HAP-1 (cell line): ENCODE data around the gene ATXN7L1.
A peak's percentile ranks its signal among the peaks of the same experiment; 100 is the strongest.
"Not testable (repeated sequence)": the region's sequence is repeated elsewhere in the genome, so short reads cannot be mapped to it uniquely, and the experiment has no call there.

Experiments
- DNase-seq, 2 experiments: peaks; one replicate each; pipeline ENCODE4 v3.0.0-alpha.2; 2016 to 2020; ENCODE audit warnings: low spot score in 2 of 2
- H3K27me3 ChIP-seq: fragments of 250-450 bp; sonication (Bioruptor Pico); 2 replicates; pipeline ENCODE4 v1.5.1; 2020; ENCODE audit warnings: low read depth, mild to moderate bottlenecking, moderate library complexity
- H3K36me3 ChIP-seq: fragments of 250-450 bp; sonication (Bioruptor Pico); replicated peaks from 2 replicates; pipeline ENCODE4 v1.5.1; 2020; ENCODE audit warnings: mild to moderate bottlenecking
- H3K4me1 ChIP-seq: fragments of 250-450 bp; sonication (Bioruptor Pico); 2 replicates; pipeline ENCODE4 v1.5.1; 2020; ENCODE audit warnings: mild to moderate bottlenecking
- H3K4me3 ChIP-seq: fragments of 250-450 bp; sonication (Bioruptor Pico); 2 replicates; pipeline ENCODE4 v1.5.1; 2020; ENCODE audit warnings: mild to moderate bottlenecking, moderate library complexity
- H3K9me3 ChIP-seq: fragments of 250-450 bp; sonication (Bioruptor Pico); 2 replicates; pipeline ENCODE4 v1.5.1; 2020; ENCODE audit warnings: mild to moderate bottlenecking, moderate library complexity
- in situ Hi-C: fragments of 300-500 bp; cut with MboI; formaldehyde crosslinking; loops from 3 replicates; pipeline ENCODE4 v1.14.3; 2020; ENCODE audit warnings: low sequenced_read_pairs, inconsistent platforms, mixed read lengths

The ATXN7L1 gene

GRCh38 chr7:105861224-105861623 is 15.2 kb downstream of the ATXN7L1 start:
- Histone ChIP-seq H3K4me3 (no peak overlapping the region), H3K36me3 (no peaks in the 10 kb centered on the region), H3K4me1 (no peaks in the 10 kb centered on the region), H3K9me3 (no peaks in the 10 kb centered on the region), H3K27me3 (no peaks in the 10 kb centered on the region)
- in situ Hi-C loops, result no loop called here
- DNase-seq, result no peak

- Histone ChIP-seq H3K4me1 (no peaks in the 10 kb centered on the region; the same call in 1 of the 2 replicates), H3K9me3 (no peaks in the 10 kb centered on the region), H3K4me3 (no peak overlapping the region), H3K36me3 (no peaks in the 10 kb centered on the region), H3K27me3 (no peaks in the 10 kb centered on the region)
- in situ Hi-C loops, result no loop called here
- no peak for DNase-seq
These were observed 15.6 kb downstream of the ATXN7L1 start for GRCh38 chr7:105860793-105861192.

- no peaks in the 10 kb centered on the region; the same call in 1 of the 2 replicates for H3K4me1 ChIP-seq
- H3K4me3 ChIP-seq, result no peak overlapping the region
- in situ Hi-C loops, result no loop called here
- H3K9me3 ChIP-seq, result no peaks in the 10 kb centered on the region
- H3K36me3 ChIP-seq, result no peaks in the 10 kb centered on the region
- no peak for DNase-seq
- H3K27me3 ChIP-seq, result no peaks in the 10 kb centered on the region
These were observed 19.1 kb downstream of the ATXN7L1 start for GRCh38 chr7:105857009-105857952.

DNA sequence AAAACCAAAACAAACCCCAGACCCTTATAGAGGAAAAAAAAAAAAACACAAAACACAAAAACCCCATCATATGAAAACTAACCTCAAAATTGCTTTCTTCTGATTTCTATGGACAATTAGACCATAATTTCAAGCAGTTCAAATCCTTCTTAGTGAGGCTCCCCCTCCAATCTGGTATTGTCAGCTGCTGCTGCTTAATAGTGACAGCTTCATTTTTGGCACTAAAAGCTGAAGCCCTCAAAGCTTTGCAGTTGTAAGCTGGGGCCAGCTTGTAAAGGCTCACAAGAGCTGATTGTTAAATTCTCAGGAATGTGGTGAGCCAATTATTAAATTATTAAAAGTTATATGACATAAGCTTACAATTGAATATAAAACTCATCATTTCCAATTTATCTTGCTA is 21.9 kb downstream of the ATXN7L1 start:
- Histone ChIP-seq H3K9me3 (no peaks in the 10 kb centered on the region), H3K4me1 (no peaks in the 10 kb centered on the region; the same call in 1 of the 2 replicates), H3K27me3 (no peaks in the 10 kb centered on the region), H3K4me3 (no peak overlapping the region), H3K36me3 (no peaks in the 10 kb centered on the region)
- in situ Hi-C loops, result no loop called here
- DNase-seq, result no peak

GRCh38 chr7:105853931-105854419 is 22.4 kb downstream of the ATXN7L1 start:
- H3K9me3 ChIP-seq, result no peaks in the 10 kb centered on the region
- no peak for DNase-seq
- H3K36me3 ChIP-seq, result no peaks in the 10 kb centered on the region
- in situ Hi-C loops, result no loop called here
- no peaks in the 10 kb centered on the region for H3K27me3 ChIP-seq
- H3K4me1 ChIP-seq, result no peaks in the 10 kb centered on the region; the same call in 1 of the 2 replicates
- H3K4me3 ChIP-seq, result no peak overlapping the region

- no peak overlapping the region for H3K4me3 ChIP-seq
- in situ Hi-C loops, result no loop called here
- no peaks in the 10 kb centered on the region for H3K27me3 ChIP-seq
- no peaks in the 10 kb centered on the region for H3K36me3 ChIP-seq
- no peaks in the 10 kb centered on the region; the same call in 1 of the 2 replicates for H3K4me1 ChIP-seq
- DNase-seq, result no peak
- no peaks in the 10 kb centered on the region for H3K9me3 ChIP-seq
These were observed 25.3 kb downstream of the ATXN7L1 start for GRCh38 chr7:105851064-105851463.

DNA sequence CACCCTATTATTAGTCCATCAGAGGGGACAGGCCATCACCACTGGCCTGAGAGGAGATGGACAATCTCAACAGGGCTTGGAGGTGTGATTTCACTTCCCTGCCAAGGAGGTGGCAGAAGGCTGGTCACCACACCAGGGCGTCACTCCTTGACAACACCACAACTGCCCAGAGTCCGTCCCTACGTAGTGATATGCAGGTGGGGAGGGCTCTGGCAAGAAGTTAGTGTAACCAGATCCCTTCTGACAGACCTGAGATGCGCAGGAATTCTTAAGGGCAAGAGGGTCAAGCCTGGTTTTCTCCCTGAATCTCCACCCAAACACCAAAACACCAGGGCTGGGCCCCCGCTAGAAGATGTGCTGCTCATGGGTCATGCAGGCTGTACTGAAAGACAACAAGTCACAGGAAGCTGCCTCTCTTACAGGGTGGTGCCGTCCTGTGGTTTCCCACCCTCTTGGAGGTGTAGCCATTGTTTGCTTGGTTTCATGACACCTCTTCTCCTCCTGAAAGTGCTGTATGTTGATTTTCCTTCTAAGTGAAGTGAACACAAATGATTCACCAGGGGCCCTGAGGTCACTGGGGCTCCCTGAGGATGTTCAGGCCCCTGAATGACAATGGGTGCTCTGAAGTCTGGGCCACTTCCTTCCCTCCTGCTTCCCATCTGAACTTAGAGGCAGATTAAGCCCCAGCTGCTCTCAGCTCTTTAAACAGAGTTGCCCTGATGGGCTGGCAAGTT is 27.1 kb downstream of the ATXN7L1 start:
- Histone ChIP-seq H3K36me3 (no peaks in the 10 kb centered on the region), H3K4me1 (no peaks in the 10 kb centered on the region), H3K27me3 (no peaks in the 10 kb centered on the region), H3K9me3 (no peaks in the 10 kb centered on the region), H3K4me3 (no peak overlapping the region)
- DNase-seq, result no peak
- in situ Hi-C loops, result no loop called here

DNA sequence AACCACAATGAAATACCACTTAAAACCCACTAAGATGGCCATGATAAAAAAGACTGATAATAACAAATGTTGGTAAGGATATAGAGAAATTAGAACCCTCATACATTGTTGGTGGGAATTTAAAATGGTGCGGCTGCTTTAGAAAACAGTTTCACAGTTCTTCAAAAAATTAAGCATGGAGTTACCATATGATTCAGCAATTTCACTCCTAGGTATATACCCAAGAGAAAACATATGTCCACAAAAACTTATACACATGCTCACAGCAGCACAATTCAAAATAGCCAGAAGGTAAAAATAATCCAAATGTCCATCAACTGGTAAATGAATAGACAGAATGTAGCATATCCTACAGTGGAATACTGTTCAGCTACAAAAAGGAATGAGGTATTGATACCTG is 30.0 kb downstream of the ATXN7L1 start:
- H3K4me3 ChIP-seq, result no peak overlapping the region
- H3K9me3 ChIP-seq, result no peaks in the 10 kb centered on the region
- DNase-seq, result no peak
- in situ Hi-C loops, result no loop called here
- no peaks in the 10 kb centered on the region for H3K4me1 ChIP-seq
- H3K27me3 ChIP-seq, result no peaks in the 10 kb centered on the region
- H3K36me3 ChIP-seq, result no peaks in the 10 kb centered on the region

DNA sequence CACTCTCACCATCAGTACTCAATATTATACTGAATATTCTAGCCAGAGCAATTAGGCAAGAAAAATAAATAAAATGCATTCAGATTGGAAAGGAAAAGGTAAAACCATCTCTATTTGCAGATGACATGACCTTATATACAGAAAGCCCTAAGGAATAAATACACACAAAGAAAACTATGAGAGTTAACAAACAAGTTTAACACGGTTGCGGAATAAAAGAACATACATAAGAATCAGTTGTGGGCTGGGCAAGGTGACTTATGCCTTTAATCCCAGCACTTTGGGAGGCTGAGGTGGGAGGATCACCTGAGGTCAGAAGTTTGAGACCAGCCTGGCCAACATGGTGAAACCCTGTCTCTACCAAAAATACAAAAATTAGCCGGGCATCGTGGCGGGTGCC is 31.7 kb downstream of the ATXN7L1 start:
- in situ Hi-C loops, H3K27me3 ChIP-seq, DNase-seq, H3K36me3 ChIP-seq, H3K4me1 ChIP-seq, H3K9me3 ChIP-seq, H3K4me3 ChIP-seq: not testable (repeated sequence)

- H3K4me3 ChIP-seq, result no peak overlapping the region
- no peaks in the 10 kb centered on the region for H3K36me3 ChIP-seq
- no peak for DNase-seq
- H3K9me3 ChIP-seq, result no peaks in the 10 kb centered on the region
- H3K4me1 ChIP-seq, result peaks cover 24% of the 10 kb centered on the region
- H3K27me3 ChIP-seq, result no peaks in the 10 kb centered on the region
- in situ Hi-C loops, result no loop called here
These were observed 34.5 kb downstream of the ATXN7L1 start for GRCh38 chr7:105841866-105842265.

- H3K4me3 ChIP-seq, result no peak overlapping the region
- peaks cover 24% of the 10 kb centered on the region for H3K4me1 ChIP-seq
- DNase-seq, result no peak
- in situ Hi-C loops, result no loop called here
- H3K9me3 ChIP-seq, result no peaks in the 10 kb centered on the region
- H3K36me3 ChIP-seq, result no peaks in the 10 kb centered on the region
- no peaks in the 10 kb centered on the region for H3K27me3 ChIP-seq
These were observed 35.2 kb downstream of the ATXN7L1 start for GRCh38 chr7:105840981-105841749.

GRCh38 chr7:105839266-105839665 is 37.1 kb downstream of the ATXN7L1 start:
- no peak for DNase-seq
- no peaks in the 10 kb centered on the region for H3K36me3 ChIP-seq
- H3K4me3 ChIP-seq, result no peak overlapping the region
- H3K4me1 ChIP-seq, result peaks cover 24% of the 10 kb centered on the region
- in situ Hi-C loops, result no loop called here
- no peaks in the 10 kb centered on the region for H3K9me3 ChIP-seq
- H3K27me3 ChIP-seq, result no peaks in the 10 kb centered on the region

GRCh38 chr7:105838627-105839231 is 37.7 kb downstream of the ATXN7L1 start:
- DNase-seq, result peak; percentile 10 to 67
- in situ Hi-C loops, result no loop called here
- peaks cover 24% of the 10 kb centered on the region for H3K4me1 ChIP-seq
- H3K9me3 ChIP-seq, result no peaks in the 10 kb centered on the region
- no peaks in the 10 kb centered on the region for H3K36me3 ChIP-seq
- no peaks in the 10 kb centered on the region for H3K27me3 ChIP-seq
- no peak overlapping the region for H3K4me3 ChIP-seq
